Sigmoid colon (tissue), 4 donors: ENCODE measurements around the gene SERTAD2.

Experiments used
- CTCF ChIP-seq, 4 experiments: fragments of 450-650 bp in 3 of 4; fragments of 200-600 bp in 1 of 4; IDR thresholded peaks; one replicate each; pipeline ENCODE4 v1.5.1; 2016 to 2019; ENCODE audit warnings: antibody characterized with exemption in 4 of 4, mild to moderate bottlenecking in 3 of 4, moderate library complexity in 2 of 4
- EP300 ChIP-seq, 4 donors: sonication (generic); formaldehyde crosslinking; IDR thresholded peaks; one replicate each; pipeline ENCODE4 v1.6.1; 2017; ENCODE audit warnings: antibody characterized with exemption in 4 of 4
- POLR2A ChIP-seq, 2 donors: fragments of 450-650 bp; IDR thresholded peaks; one replicate each; pipeline ENCODE4 v1.6.1; 2016; ENCODE audit warnings: antibody characterized with exemption in 2 of 2, mild to moderate bottlenecking in 2 of 2, moderate library complexity in 2 of 2
- POLR2AphosphoS5 ChIP-seq, 4 donors: sonication (generic); formaldehyde crosslinking; IDR thresholded peaks; one replicate each; pipeline ENCODE4 v1.6.1; 2017; ENCODE audit warnings: antibody characterized with exemption in 4 of 4

DNA sequence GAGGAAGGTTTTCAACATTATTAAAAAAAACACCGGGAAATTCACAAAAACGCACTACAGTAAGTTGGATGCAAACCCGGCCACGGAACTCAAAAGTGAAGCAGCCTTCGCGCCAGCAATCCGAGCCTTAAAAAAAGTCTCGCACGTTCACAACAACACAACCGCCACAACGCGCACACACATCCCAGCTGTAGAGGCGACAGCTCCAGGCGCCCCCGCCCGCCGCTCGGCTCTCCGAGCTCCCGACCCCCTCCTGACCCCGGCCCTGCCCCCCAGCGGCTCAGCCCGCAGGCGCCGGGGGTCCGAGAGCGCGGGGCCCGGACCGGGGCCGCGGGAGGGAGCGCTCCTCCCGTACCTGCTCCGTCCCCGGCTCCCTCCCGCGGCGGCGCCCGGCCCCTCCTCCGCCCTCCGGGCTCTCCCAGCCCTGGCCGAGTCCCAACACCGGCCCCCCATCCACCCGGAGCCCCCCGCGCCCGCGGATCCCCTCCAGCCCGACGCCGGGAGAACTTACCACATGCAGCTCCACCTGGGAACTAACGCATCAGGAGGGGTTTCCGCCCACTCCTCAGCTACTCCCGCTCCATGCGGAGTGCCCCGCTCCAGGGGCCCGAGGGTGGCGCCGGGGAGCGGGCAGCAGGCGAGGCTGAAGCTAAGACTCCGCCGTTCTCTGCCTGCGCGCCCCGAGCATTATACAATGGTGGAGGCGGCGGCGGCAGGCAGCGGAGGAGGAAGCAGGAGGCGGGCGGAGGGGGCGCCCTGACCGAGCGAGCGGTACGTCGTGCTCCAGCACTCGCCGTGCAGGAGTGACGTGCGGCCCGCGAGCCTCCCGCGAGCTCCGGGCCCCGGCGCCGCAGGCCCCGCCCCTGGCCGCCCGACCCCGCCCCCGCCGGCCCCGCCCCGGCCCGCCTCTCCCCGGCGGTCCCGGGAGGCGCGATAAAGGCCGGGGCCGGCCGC, at the start of gene SERTAD2:
- no peak for TF ChIP-seq CTCF (IDR thresholded peaks at IDR 0.05)
- TF ChIP-seq POLR2A (IDR thresholded peaks at IDR 0.05): peak; percentile 76 to 79
- peak in 1 of 4 donors; percentile 7 for TF ChIP-seq EP300 (IDR thresholded peaks at IDR 0.05)
- peak; percentile 95 to 98 (median 96) for TF ChIP-seq POLR2AphosphoS5 (IDR thresholded peaks at IDR 0.05)
